Measurements from ENCODE around the gene COL8A1. TPM values are rescaled to one million over a fixed set of nuclear protein-coding genes. Genes with fewer than 3 reads are reported as not detected.

Gene COL8A1
- total RNA-seq, 1 donor from 2014 or later, result 123 TPM

- H3K4me1 Mint-ChIP-seq (ENCODE audit: low read depth, unreplicated experiment), result no peaks in the 10 kb centered on the region
- Histone ChIP-seq H3K27me3 (ENCODE audit: insufficient read depth, low read length) (no peaks in the 10 kb centered on the region), H3K9me3 (ENCODE audit: insufficient read depth, low read depth, low read length) (peaks cover 8% of the 10 kb centered on the region), H4K20me1 (ENCODE audit: insufficient read depth, low read length) (no peaks in the 10 kb centered on the region), H3K79me2 (ENCODE audit: insufficient read depth, low read length) (no peaks in the 10 kb centered on the region), H3K4me2 (ENCODE audit: low read length) (no peak overlapping the region), H3K36me3 (ENCODE audit: insufficient read depth, low read length) (no peaks in the 10 kb centered on the region), H3K9ac (ENCODE audit: low read length) (no peak overlapping the region), H3K4me1 (ENCODE audit: insufficient read depth, low read length) (no peaks in the 10 kb centered on the region), H3K4me3 (ENCODE audit: insufficient read depth, low read depth, low read length) (no peak overlapping the region), H2AFZ (ENCODE audit: low read depth, low read length) (no peak overlapping the region), H3K27ac (ENCODE audit: low read depth, low read length) (no peak overlapping the region)
- DNase-seq (ENCODE audit: low read depth) (no peak), FAIRE-seq (no peak)
- peaks cover 10% of the 10 kb centered on the region for H3K27me3 Mint-ChIP-seq (ENCODE audit: low read depth, unreplicated experiment)
- no peak for TF ChIP-seq CTCF (IDR thresholded peaks at IDR 0.05; ENCODE audit: insufficient read depth, low read depth, low read length)
- no peak for TF ChIP-seq EZH2 (IDR thresholded peaks at IDR 0.05; ENCODE audit: insufficient read depth, low read length)
- H3K27ac Mint-ChIP-seq (ENCODE audit: unreplicated experiment), result no peak overlapping the region
- H3K4me3 Mint-ChIP-seq (ENCODE audit: unreplicated experiment), result no peak overlapping the region
- peaks cover 4% of the 10 kb centered on the region for H3K36me3 Mint-ChIP-seq (ENCODE audit: low read depth, unreplicated experiment)
- H3K9me3 Mint-ChIP-seq (ENCODE audit: unreplicated experiment), result peaks cover 6% of the 10 kb centered on the region
Measured at GRCh38 chr3:99809565-99809964, 171.2 kb downstream of the COL8A1 start.

GRCh38 chr3:99810403-99810802 lies 172.0 kb downstream of the COL8A1 start:
- TF ChIP-seq CTCF (IDR thresholded peaks at IDR 0.05; ENCODE audit: insufficient read depth, low read depth, low read length) (no peak), EZH2 (IDR thresholded peaks at IDR 0.05; ENCODE audit: insufficient read depth, low read length) (no peak)
- no peaks in the 10 kb centered on the region for H3K4me1 Mint-ChIP-seq (ENCODE audit: low read depth, unreplicated experiment)
- Histone ChIP-seq H3K9ac (ENCODE audit: low read length) (no peak overlapping the region), H4K20me1 (ENCODE audit: insufficient read depth, low read length) (no peaks in the 10 kb centered on the region), H3K4me3 (ENCODE audit: insufficient read depth, low read depth, low read length) (no peak overlapping the region), H3K4me2 (ENCODE audit: low read length) (no peak overlapping the region), H3K27me3 (ENCODE audit: insufficient read depth, low read length) (no peaks in the 10 kb centered on the region), H3K79me2 (ENCODE audit: insufficient read depth, low read length) (no peaks in the 10 kb centered on the region), H3K4me1 (ENCODE audit: insufficient read depth, low read length) (no peaks in the 10 kb centered on the region), H3K9me3 (ENCODE audit: insufficient read depth, low read depth, low read length) (no peaks in the 10 kb centered on the region), H3K36me3 (ENCODE audit: insufficient read depth, low read length) (no peaks in the 10 kb centered on the region), H3K27ac (ENCODE audit: low read depth, low read length) (no peak overlapping the region), H2AFZ (ENCODE audit: low read depth, low read length) (no peak overlapping the region)
- FAIRE-seq (no peak), DNase-seq (ENCODE audit: low read depth) (no peak)
- H3K9me3 Mint-ChIP-seq (ENCODE audit: unreplicated experiment), result peaks cover 3% of the 10 kb centered on the region
- H3K36me3 Mint-ChIP-seq (ENCODE audit: low read depth, unreplicated experiment), result peaks cover 4% of the 10 kb centered on the region
- no peak overlapping the region for H3K4me3 Mint-ChIP-seq (ENCODE audit: unreplicated experiment)
- peaks cover 10% of the 10 kb centered on the region for H3K27me3 Mint-ChIP-seq (ENCODE audit: low read depth, unreplicated experiment)
- no peak overlapping the region for H3K27ac Mint-ChIP-seq (ENCODE audit: unreplicated experiment)

GRCh38 chr3:99817047-99817436 lies 178.6 kb downstream of the COL8A1 start:
- no peak for DNase-seq (ENCODE audit: low read depth)
- no peak for TF ChIP-seq EZH2 (IDR thresholded peaks at IDR 0.05; ENCODE audit: insufficient read depth, low read length)
- no peak for TF ChIP-seq CTCF (IDR thresholded peaks at IDR 0.05; ENCODE audit: insufficient read depth, low read depth, low read length)
- H3K79me2 ChIP-seq (ENCODE audit: insufficient read depth, low read length), result peaks cover 28% of the 10 kb centered on the region
- peak overlapping the region; percentile 84 for H3K4me2 ChIP-seq (ENCODE audit: low read length)
- H3K9me3 ChIP-seq (ENCODE audit: insufficient read depth, low read depth, low read length), result no peaks in the 10 kb centered on the region
- peaks cover 10% of the 10 kb centered on the region for H3K4me1 Mint-ChIP-seq (ENCODE audit: low read depth, unreplicated experiment)
- H3K4me1 ChIP-seq (ENCODE audit: insufficient read depth, low read length), result peaks cover 6% of the 10 kb centered on the region
- peaks cover 5% of the 10 kb centered on the region for H3K36me3 Mint-ChIP-seq (ENCODE audit: low read depth, unreplicated experiment)
- peak overlapping the region; percentile 86 for H3K9ac ChIP-seq (ENCODE audit: low read length)
- H3K36me3 ChIP-seq (ENCODE audit: insufficient read depth, low read length), result no peaks in the 10 kb centered on the region
- no peaks in the 10 kb centered on the region for H4K20me1 ChIP-seq (ENCODE audit: insufficient read depth, low read length)
- H3K9me3 Mint-ChIP-seq (ENCODE audit: unreplicated experiment), result no peaks in the 10 kb centered on the region
- no peaks in the 10 kb centered on the region for H3K27me3 ChIP-seq (ENCODE audit: insufficient read depth, low read length)
- H3K27me3 Mint-ChIP-seq (ENCODE audit: low read depth, unreplicated experiment), result peaks cover 9% of the 10 kb centered on the region
- peak overlapping the region; percentile 93 for H3K27ac ChIP-seq (ENCODE audit: low read depth, low read length)
- peak overlapping the region; percentile 99 for H3K27ac Mint-ChIP-seq (ENCODE audit: unreplicated experiment)
- H3K4me3 ChIP-seq (ENCODE audit: insufficient read depth, low read depth, low read length), result peak overlapping the region; percentile 72
- FAIRE-seq, result no peak
- peak overlapping the region; percentile 97 for H3K4me3 Mint-ChIP-seq (ENCODE audit: unreplicated experiment)
- H2AFZ ChIP-seq (ENCODE audit: low read depth, low read length), result peak overlapping the region; percentile 93
